Loucy (cell line): ENCODE measurements around the gene AGMAT.

Experiments used
- EZH2phosphoT487 ChIP-seq: fragments of 200-600 bp; IDR thresholded peaks from 2 replicates; pipeline ENCODE4 v1.6.1; 2018; ENCODE audit warnings: antibody characterized with exemption, mild to moderate bottlenecking, moderate library complexity, borderline replicate concordance
- TF ChIP-seq, protein P1 (sequence below): fragments of 200-600 bp; sonication (generic); conservative IDR thresholded peaks from 2 replicates; pipeline ENCODE4 v1.5.1; 2014; ENCODE audit warnings: mild to moderate bottlenecking, antibody characterized with exemption, low read length

DNA sequence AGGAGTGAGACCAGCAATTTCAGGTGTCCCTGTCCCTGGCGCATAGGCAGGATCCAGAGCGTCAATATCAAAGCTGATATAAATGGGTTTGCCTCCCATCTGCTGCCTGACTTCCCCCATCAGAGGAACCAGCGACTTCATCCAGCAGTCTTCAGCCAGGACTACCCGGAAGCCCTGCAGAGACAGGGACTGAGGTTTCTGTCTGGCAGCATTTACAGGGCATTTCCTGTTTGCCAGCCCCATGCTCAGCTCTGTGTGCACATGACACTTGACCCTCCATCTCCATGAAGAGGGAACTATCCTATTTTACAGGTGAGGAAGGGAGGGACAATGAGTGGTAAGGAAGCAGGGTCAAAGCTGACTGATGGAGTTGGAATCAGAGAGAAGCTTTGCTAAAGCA is 7.2 kb downstream of the AGMAT start:
- no peak for TF ChIP-seq EZH2phosphoT487
- TF ChIP-seq, protein P1, sequence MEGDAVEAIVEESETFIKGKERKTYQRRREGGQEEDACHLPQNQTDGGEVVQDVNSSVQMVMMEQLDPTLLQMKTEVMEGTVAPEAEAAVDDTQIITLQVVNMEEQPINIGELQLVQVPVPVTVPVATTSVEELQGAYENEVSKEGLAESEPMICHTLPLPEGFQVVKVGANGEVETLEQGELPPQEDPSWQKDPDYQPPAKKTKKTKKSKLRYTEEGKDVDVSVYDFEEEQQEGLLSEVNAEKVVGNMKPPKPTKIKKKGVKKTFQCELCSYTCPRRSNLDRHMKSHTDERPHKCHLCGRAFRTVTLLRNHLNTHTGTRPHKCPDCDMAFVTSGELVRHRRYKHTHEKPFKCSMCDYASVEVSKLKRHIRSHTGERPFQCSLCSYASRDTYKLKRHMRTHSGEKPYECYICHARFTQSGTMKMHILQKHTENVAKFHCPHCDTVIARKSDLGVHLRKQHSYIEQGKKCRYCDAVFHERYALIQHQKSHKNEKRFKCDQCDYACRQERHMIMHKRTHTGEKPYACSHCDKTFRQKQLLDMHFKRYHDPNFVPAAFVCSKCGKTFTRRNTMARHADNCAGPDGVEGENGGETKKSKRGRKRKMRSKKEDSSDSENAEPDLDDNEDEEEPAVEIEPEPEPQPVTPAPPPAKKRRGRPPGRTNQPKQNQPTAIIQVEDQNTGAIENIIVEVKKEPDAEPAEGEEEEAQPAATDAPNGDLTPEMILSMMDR, result no peak
